Effector memory CD8-positive, alpha-beta T cell (primary cell): ENCODE results near the gene APOF.
"Not testable (repeated sequence)": the region's sequence is repeated elsewhere in the genome, so short reads cannot be mapped to it uniquely, and the experiment has no call there.

ENCODE experiments used
- ATAC-seq: fragments of 150-1000 bp; cut with Tn5 transposase; replicated peaks from 2 replicates; pipeline ENCODE4 v1.10.0; 2021; ENCODE audit warnings: mild to moderate bottlenecking, moderate library complexity
- DNase-seq, 3 experiments: peaks; one replicate each; pipeline ENCODE4 v3.0.0; 2021
- H3K27ac Mint-ChIP-seq, 2 donors: one replicate each; pipeline ENCODE4 v1.8.0; 2022; ENCODE audit warnings: mild to moderate bottlenecking in 2 of 2, mixed read lengths in 2 of 2, moderate library complexity in 2 of 2
- H3K27me3 Mint-ChIP-seq, 2 donors: one replicate each; pipeline ENCODE4 v1.8.0; 2022; ENCODE audit warnings: mixed read lengths in 2 of 2
- H3K36me3 Mint-ChIP-seq: one replicate; pipeline ENCODE4 v1.8.0; 2022; ENCODE audit warnings: mild to moderate bottlenecking, moderate library complexity, mixed read lengths; ENCODE audit not compliant: insufficient read depth
- H3K4me1 Mint-ChIP-seq, 2 donors: one replicate each; pipeline ENCODE4 v1.8.0; 2022; ENCODE audit warnings: low read depth in 2 of 2, mixed read lengths in 2 of 2
- H3K4me3 Mint-ChIP-seq, 2 donors: one replicate each; pipeline ENCODE4 v1.8.0; 2022; ENCODE audit warnings: mild to moderate bottlenecking in 2 of 2, mixed read lengths in 2 of 2, moderate library complexity in 2 of 2
- H3K9me3 Mint-ChIP-seq, 2 donors: one replicate each; pipeline ENCODE4 v1.8.0; 2022; ENCODE audit warnings: mixed read lengths in 2 of 2

APOF gene

GRCh38 chr12:56334490-56334793, 28.2 kb downstream of the APOF start:
- Mint-ChIP-seq H3K27me3 (no peaks in the 10 kb centered on the region), H3K4me1 (peaks cover 23 to 30% of the 10 kb centered on the region in 2 donors), H3K4me3 (peak overlapping the region; percentile 91 to 94), H3K9me3 (no peaks in the 10 kb centered on the region), H3K27ac (peak overlapping the region; percentile 100), H3K36me3 (peaks cover 26% of the 10 kb centered on the region)
- DNase-seq (no peak), ATAC-seq (no peak)

DNA sequence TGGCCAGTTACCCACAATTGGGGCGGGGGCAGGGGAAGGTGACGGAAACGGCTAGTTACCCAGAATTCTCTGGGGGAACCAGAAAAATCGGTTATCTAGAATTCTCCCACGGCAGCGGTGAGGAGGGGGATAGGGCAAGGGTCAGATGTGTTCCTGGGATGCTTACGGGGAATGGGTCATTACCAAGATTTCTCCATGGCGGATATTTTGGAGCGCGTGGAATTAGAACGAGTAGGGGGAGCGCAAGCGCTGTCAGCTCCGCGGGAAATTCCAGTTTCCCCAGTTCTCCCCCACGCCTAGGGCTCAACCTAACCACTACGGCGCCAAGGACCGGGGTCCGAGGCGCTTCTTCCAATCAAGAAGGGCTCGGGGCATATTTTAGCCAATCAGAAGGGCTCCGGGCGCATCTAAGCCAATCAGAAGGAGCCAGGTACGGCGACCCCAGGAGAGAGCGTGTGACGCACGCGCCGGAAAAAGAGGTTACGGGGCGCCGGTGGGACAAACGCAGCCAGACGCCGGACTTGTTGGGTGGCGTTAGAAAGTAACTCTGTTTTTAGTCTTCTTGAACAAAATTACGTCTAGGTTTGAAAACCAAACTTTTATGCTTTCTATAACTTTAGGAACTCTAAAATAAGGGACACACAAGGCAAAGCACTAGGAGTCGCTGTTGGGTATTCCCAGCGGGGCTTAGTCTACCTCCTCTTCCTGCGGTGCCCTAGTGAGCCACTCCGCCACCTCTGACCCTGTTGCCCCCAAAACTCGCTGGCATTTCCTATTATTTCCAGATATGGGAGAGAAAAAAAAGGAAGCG, 28.8 kb downstream of the APOF start, which contains the start of gene PAN2:
TSS of gene PAN2 (minus strand) at position 322 of the 811 bp plus-strand sequence. CDS start 906 bp downstream, outside the sequence.
- ATAC-seq (peak; percentile 86), DNase-seq (peak; percentile 89 to 91 (median 89))
- Mint-ChIP-seq H3K9me3 (no peaks in the 10 kb centered on the region), H3K27me3 (no peaks in the 10 kb centered on the region), H3K4me1 (peaks cover 18 to 25% of the 10 kb centered on the region in 2 donors), H3K36me3 (peaks cover 24% of the 10 kb centered on the region), H3K4me3 (peak within 1 kb of the TSS; percentile 91 to 94), H3K27ac (peak within 1 kb of the TSS; percentile 100)

DNA sequence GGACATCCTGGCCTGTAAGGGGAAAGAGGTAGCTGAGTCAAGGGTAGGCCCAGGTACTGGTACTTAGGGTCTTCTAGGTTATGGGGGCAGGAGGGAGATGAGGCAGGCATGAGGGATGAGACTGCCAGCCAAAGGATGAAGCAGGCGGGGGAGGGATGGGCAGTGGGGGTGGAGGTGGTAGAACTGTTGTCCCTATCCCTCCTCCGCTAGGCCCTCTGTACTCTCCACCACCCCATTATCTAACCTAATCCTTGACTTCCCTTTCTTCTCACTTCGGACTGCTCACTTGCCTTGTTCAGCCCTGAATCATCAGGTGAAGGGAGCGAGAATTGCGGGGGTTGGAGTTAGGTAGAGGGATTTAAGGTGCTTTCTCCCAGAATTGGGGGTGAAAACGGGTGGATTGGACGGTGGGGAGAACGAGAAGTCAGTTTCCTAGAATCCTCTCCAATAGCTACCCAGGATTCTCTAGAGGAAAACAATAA, 29.4 kb downstream of the APOF start:
- Mint-ChIP-seq H3K4me1 (peaks cover 13 to 19% of the 10 kb centered on the region in 2 donors), H3K36me3 (peaks cover 21% of the 10 kb centered on the region)
- peak; percentile 2 for ATAC-seq

GRCh38 chr12:56332512-56333196, 30.0 kb downstream of the APOF start:
- H3K27me3 Mint-ChIP-seq = no peaks in the 10 kb centered on the region
- H3K4me3 Mint-ChIP-seq = peak overlapping the region; percentile 91 to 94
- H3K36me3 Mint-ChIP-seq = peaks cover 21% of the 10 kb centered on the region
- no peaks in the 10 kb centered on the region for H3K9me3 Mint-ChIP-seq
- DNase-seq = no peak
- peak overlapping the region; percentile 100 for H3K27ac Mint-ChIP-seq
- H3K4me1 Mint-ChIP-seq = peaks cover 12 to 18% of the 10 kb centered on the region in 2 donors
- no peak for ATAC-seq

More for the DNA sequence above, 29.4 kb downstream of the APOF start:
- Mint-ChIP-seq H3K27me3 (no peaks in the 10 kb centered on the region), H3K4me3 (peak overlapping the region; percentile 91 to 94), H3K27ac (peak overlapping the region; percentile 100), H3K9me3 (no peaks in the 10 kb centered on the region)
- peak in 1 of 3 experiments; percentile 4 for DNase-seq

DNA sequence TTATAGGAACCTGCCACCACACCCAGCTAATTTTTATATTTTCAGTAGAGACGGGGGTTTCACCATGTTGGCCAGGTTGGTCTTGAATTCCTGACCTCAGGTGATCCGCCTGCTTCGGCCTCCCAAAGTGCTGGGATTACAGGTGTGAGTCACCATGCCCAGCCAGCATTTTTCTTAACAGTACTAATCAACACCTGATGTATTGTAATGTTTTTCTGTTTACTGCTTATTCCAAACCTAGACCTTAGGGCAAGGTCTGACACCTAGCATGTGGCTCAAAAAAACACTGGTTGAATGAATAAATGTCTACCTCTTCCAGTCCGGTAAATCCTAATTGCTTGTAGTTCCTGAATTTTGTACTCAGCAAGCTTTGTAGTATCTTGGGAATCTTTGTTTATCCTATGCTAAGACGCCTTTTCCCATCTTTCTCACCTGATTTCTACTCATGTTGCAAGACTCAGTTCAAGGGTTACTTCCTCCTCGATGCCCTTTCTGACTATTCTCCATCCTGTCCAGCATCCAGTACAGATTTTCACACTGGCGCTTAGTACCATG, 31.6 kb downstream of the APOF start:
- Mint-ChIP-seq H3K4me3 (no peak overlapping the region), H3K4me1 (peaks cover 12 to 18% of the 10 kb centered on the region in 2 donors), H3K27me3 (no peaks in the 10 kb centered on the region), H3K9me3 (no peaks in the 10 kb centered on the region), H3K36me3 (peaks cover 28% of the 10 kb centered on the region), H3K27ac (peak overlapping the region in 1 of 2 donors; percentile 100)
- ATAC-seq (no peak), DNase-seq (no peak)

- no peak overlapping the region for H3K27ac Mint-ChIP-seq
- H3K4me1 Mint-ChIP-seq = no peaks in the 10 kb centered on the region
These were observed 36.1 kb downstream of the APOF start for GRCh38 chr12:56326533-56326932.

GRCh38 chr12:56326126-56326525, 36.5 kb downstream of the APOF start:
- H3K4me1 Mint-ChIP-seq = no peaks in the 10 kb centered on the region
- no peak for DNase-seq
- H3K27me3 Mint-ChIP-seq = no peaks in the 10 kb centered on the region
- H3K27ac Mint-ChIP-seq = no peak overlapping the region
- H3K4me3 Mint-ChIP-seq = no peak overlapping the region
- ATAC-seq = no peak
- H3K36me3 Mint-ChIP-seq = peaks cover 35% of the 10 kb centered on the region
- H3K9me3 Mint-ChIP-seq = no peaks in the 10 kb centered on the region

More at GRCh38 chr12:56326533-56326932, 36.1 kb downstream of the APOF start:
- DNase-seq (no peak), ATAC-seq (no peak)
- Mint-ChIP-seq H3K4me3 (no peak overlapping the region), H3K27me3 (no peaks in the 10 kb centered on the region), H3K36me3 (peaks cover 35% of the 10 kb centered on the region), H3K9me3 (no peaks in the 10 kb centered on the region)

DNA sequence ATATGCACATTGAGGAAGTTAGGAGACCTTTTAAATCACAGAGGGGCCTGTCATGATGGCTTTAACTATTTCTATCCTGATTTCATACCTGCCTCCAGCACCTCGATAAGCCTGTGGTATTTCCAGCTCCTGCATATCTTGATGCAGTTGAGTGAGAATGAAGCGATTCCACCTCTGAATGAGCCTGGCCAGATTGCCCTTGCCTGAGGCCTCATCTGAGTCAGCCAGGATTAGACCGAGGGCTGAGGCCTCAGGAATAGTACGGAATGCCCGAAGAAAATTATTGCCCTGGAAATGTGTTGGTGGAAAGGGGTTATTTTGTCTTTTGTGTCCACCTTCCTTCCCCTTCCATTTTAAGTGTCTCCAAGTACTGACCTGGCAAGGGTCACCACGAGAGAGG, 38.5 kb downstream of the APOF start:
- Mint-ChIP-seq H3K36me3 (peaks cover 46% of the 10 kb centered on the region), H3K9me3 (no peaks in the 10 kb centered on the region), H3K4me1 (no peaks in the 10 kb centered on the region), H3K4me3 (no peak overlapping the region), H3K27me3 (no peaks in the 10 kb centered on the region), H3K27ac (peak overlapping the region in 1 of 2 donors; percentile 8)
- no peak for ATAC-seq
- DNase-seq = no peak

- H3K36me3 Mint-ChIP-seq = peaks cover 47% of the 10 kb centered on the region
- not testable (repeated sequence) for H3K9me3 Mint-ChIP-seq, H3K4me3 Mint-ChIP-seq, H3K4me1 Mint-ChIP-seq, ATAC-seq, H3K27ac Mint-ChIP-seq, DNase-seq, H3K27me3 Mint-ChIP-seq
These were observed 41.0 kb downstream of the APOF start for GRCh38 chr12:56321610-56322009.

DNA sequence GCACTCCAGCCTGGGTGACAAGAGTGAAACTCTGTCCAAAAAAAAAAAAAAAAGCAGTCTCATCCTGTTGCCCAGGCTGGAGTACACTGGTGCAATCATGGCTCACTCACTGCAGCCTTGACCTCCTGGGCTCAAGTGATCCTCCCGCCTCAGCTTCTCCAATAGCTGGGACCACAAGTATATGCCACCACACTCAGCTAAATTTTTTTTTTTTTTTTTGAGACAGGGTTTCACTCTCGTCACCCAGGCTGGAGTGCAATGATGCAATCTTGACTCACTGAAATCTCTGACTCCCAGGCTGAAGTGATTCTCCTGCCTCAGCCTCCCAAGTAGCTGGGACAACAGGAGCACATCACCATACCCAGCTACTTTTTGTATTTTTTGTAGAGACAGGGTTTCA, 41.6 kb downstream of the APOF start:
- Mint-ChIP-seq H3K4me3 (no peak overlapping the region), H3K36me3 (peaks cover 43% of the 10 kb centered on the region), H3K9me3 (no peaks in the 10 kb centered on the region), H3K4me1 (no peaks in the 10 kb centered on the region), H3K27ac (no peak overlapping the region), H3K27me3 (no peaks in the 10 kb centered on the region)
- DNase-seq (no peak), ATAC-seq (no peak)

DNA sequence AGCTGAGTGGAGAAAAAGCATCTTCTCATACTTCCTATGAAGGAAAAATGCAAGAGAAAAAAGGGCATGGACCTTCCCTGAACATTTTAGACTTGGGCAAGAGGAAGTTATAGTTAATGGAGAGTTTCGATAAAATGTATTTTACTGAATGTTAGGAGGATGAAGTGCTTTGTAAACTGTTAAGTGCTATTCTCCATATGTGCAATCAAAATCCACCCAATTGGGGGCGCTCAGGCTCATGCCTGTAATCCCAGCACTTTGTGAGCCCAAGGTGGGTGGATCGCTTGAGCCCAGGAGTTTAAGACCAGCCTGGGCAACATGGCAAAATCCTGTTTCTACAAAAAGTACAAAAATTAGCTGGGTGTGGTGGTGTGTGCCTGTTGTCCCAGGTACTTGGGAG, 45.0 kb downstream of the APOF start:
- Mint-ChIP-seq H3K27me3 (no peaks in the 10 kb centered on the region), H3K36me3 (peaks cover 51% of the 10 kb centered on the region), H3K27ac (peak overlapping the region in 1 of 2 donors; percentile 10), H3K4me1 (peaks cover 9 to 13% of the 10 kb centered on the region in 2 donors), H3K9me3 (no peaks in the 10 kb centered on the region), H3K4me3 (no peak overlapping the region)
- ATAC-seq (no peak), DNase-seq (no peak)

- Mint-ChIP-seq H3K27ac (peak within 1 kb of the TSS; percentile 99), H3K27me3 (no peaks in the 10 kb centered on the region), H3K4me3 (peak within 1 kb of the TSS; percentile 97 to 99), H3K9me3 (no peaks in the 10 kb centered on the region), H3K4me1 (peaks cover 9 to 13% of the 10 kb centered on the region in 2 donors), H3K36me3 (peaks cover 44% of the 10 kb centered on the region)
- peak; percentile 91 for ATAC-seq
- DNase-seq = peak; percentile 84 to 91 (median 90)
These were observed 46.8 kb downstream of the APOF start, which contains the start of gene CNPY2 for GRCh38 chr12:56315622-56316473. Gene CNPY2 (minus strand): TSS chr12:56315988. CDS start chr12:56315217, 771 bp downstream.

DNA sequence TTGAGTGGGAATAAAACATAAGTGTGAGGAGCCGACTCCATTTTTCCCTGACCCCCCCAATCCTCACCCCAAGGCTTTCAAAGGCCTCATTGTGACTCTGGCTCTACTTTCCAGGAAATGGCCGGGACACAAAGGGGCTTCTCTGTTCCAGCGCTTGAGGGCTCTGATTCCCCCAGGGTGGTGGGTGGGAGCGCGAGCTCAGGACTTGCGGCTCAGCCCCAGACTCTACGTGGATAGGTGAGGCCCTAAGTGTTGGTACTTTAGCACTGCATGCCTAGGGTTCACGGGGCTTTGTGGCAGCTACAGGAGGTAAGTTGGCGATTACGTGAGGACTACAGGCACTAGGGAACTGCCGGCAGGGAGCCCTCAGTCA, 47.4 kb downstream of the APOF start:
- Mint-ChIP-seq H3K4me3 (peak overlapping the region; percentile 97 to 99), H3K9me3 (no peaks in the 10 kb centered on the region), H3K27ac (peak overlapping the region; percentile 99), H3K27me3 (no peaks in the 10 kb centered on the region), H3K4me1 (peaks cover 9 to 13% of the 10 kb centered on the region in 2 donors), H3K36me3 (peaks cover 40% of the 10 kb centered on the region)
- DNase-seq (peak in 1 of 3 experiments; percentile 16), ATAC-seq (peak; percentile 0)
